Activated CD4-positive, alpha-beta T cell treated with anti-CD3 and anti-CD28 coated beads, Interleukin-2, amount 10 ng/mL, durations not matched to agents 7 days and 5 days (primary cell): ENCODE data around the gene MRPL11. TPM values are rescaled to one million over a fixed set of nuclear protein-coding genes. Genes with fewer than 3 reads are reported as not detected.

ENCODE experiments used
- CTCF ChIA-PET: fragments of 350-600 bp; sonication (Branson Sonifier 250); formaldehyde crosslinking; loops from one replicate; lab custom pipeline; 2021; ENCODE audit warnings: antibody characterized with exemption; lab: Charles Lee
- POLR2A ChIA-PET: fragments of 350-600 bp; sonication (Branson Sonifier 250); formaldehyde crosslinking; loops from one replicate; lab custom pipeline; 2021; ENCODE audit warnings: antibody characterized with exemption; lab: Charles Lee
- DNase-seq: peaks from one replicate; pipeline ENCODE4 v3.0.0-alpha.2; 2020
- H3K27ac Mint-ChIP-seq: one replicate; pipeline ENCODE4 v1.8.0; 2021; ENCODE audit warnings: mild to moderate bottlenecking, moderate library complexity, mixed read lengths
- H3K27me3 Mint-ChIP-seq: one replicate; pipeline ENCODE4 v1.8.0; 2021; ENCODE audit warnings: mixed read lengths
- H3K36me3 Mint-ChIP-seq: one replicate; pipeline ENCODE4 v1.8.0; 2021; ENCODE audit warnings: low read depth, mixed read lengths
- H3K4me1 Mint-ChIP-seq: one replicate; pipeline ENCODE4 v1.8.0; 2021; ENCODE audit warnings: mixed read lengths
- H3K4me3 Mint-ChIP-seq: one replicate; pipeline ENCODE4 v1.8.0; 2021; ENCODE audit warnings: mild to moderate bottlenecking, moderate library complexity, mixed read lengths
- H3K9me3 Mint-ChIP-seq: one replicate; pipeline ENCODE4 v1.8.0; 2021; ENCODE audit warnings: mixed read lengths
- total RNA-seq, 2 experiments: library from RNA; stranded (reverse); gene quantifications; one replicate each; pipeline ENCODE4 v1.2.3, GENCODE V29; 2021

Gene MRPL11
- total RNA-seq, 2 experiments from 2014 or later, result 72.4 to 76.4 TPM

DNA sequence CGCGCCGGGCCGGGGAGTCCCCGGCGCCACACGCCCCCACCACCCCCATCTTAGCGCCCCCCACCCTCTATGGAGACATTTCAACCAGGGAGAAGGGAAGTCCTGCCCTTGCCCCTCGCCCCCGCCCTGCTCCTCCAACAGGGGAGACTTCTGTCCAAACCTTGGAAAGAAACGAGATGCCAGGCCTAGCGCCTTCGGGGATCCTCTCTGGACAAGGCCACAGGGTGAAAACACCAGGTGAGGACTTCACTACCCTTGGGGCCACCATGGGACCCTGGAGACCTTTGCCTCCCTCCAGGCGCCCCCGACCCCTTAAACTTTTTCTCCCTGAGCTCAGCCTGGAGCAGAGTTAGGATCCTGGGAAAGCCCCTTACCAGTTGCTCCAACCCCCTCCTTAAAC lies 29.4 kb downstream of the MRPL11 start:
- Mint-ChIP-seq H3K9me3 (no peaks in the 10 kb centered on the region), H3K27ac (no peak overlapping the region), H3K36me3 (no peaks in the 10 kb centered on the region), H3K4me1 (peaks cover 3% of the 10 kb centered on the region), H3K4me3 (no peak overlapping the region), H3K27me3 (peaks cover 18% of the 10 kb centered on the region)
- ChIA-PET POLR2A (interaction anchor here (0.7 kb wide), 1 partner anchor 8 kb away, joined by 3 read pairs; no protein-coding TSS in a partner anchor), CTCF (interaction anchor here (0.7 to 4.2 kb wide), 25 partner anchors 8 to 506 kb away, joined by 3 to 28 read pairs (median 3); partner anchors contain the start of genes MRPL11, NPAS4, PELI3 and RBM4B)
- DNase-seq, result no peak

DNA sequence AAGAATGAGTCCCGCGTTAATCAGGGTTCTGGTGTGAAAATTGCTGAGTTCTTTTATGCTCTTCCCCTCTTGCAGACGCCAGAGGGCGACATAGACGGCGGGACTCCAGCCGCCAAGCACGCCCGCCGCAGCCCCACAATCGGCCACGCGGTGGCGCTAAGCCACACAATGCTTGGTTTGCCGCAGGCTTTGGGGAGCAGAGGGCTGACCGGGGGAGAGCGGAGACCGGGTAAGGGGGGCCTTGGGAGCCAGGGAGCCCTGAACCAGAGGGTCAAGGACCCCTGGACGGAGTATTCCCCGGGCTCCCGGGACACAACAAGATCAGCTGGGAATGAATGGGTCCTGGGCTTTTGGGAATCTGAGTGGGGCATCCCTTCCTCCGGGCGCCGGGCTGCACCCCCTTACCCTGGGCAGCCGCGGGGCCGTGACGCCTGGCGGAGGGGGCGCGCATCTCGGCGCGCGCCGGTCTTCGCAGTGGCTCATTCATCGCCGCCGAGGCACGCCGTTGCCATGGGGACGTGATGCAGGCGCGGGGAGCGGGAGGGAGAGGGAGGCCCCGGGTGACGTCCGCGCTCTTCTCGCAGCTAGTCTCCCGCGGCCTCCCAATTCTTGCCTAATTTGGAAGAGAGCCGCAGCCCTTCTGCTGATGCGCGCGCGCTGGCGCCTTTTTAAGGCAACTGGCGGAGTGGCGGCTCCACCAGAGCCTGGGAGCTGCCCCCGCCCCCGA lies 30.0 kb downstream of the MRPL11 start:
- H3K36me3 Mint-ChIP-seq, result no peaks in the 10 kb centered on the region
- H3K4me1 Mint-ChIP-seq, result peaks cover 3% of the 10 kb centered on the region
- DNase-seq, result peak; percentile 93
- peak overlapping the region; percentile 63 for H3K4me3 Mint-ChIP-seq
- peaks cover 17% of the 10 kb centered on the region for H3K27me3 Mint-ChIP-seq
- no peak overlapping the region for H3K27ac Mint-ChIP-seq
- no peaks in the 10 kb centered on the region for H3K9me3 Mint-ChIP-seq
- ChIA-PET POLR2A (interaction anchor here (0.7 kb wide), 1 partner anchor 8 kb away, joined by 3 read pairs; no protein-coding TSS in a partner anchor), CTCF (interaction anchor here (0.7 to 4.2 kb wide), 25 partner anchors 8 to 506 kb away, joined by 3 to 28 read pairs (median 3); partner anchors contain the start of genes MRPL11, NPAS4, PELI3 and RBM4B)

DNA sequence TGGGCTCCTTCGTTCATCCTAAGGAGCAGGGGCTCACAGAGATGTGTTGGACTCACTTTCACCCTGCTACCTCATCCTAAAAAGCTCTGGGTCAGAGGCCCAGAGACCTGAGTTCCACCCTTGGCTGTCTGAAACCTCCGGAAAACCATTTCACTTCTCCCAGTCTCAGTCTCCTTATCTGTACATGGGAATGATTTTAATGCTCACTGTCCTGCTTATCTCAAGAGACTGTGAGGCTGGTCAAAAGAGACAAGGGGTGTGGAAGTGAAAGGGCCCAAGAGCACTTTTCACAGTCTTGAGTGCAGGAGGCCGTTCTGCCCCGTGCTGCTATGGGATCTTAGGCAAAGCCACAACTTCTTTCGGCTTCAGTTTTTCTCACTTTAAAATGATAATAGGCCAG lies 31.0 kb downstream of the MRPL11 start:
- ChIA-PET CTCF (interaction anchor here (0.6 to 4.2 kb wide), 11 partner anchors 10 to 270 kb away, joined by 3 to 28 read pairs (median 5); partner anchors contain the start of genes MRPL11 and RBM4B), POLR2A (no interaction called here)
- H3K4me3 Mint-ChIP-seq, result no peak overlapping the region
- H3K36me3 Mint-ChIP-seq, result no peaks in the 10 kb centered on the region
- peaks cover 3% of the 10 kb centered on the region for H3K4me1 Mint-ChIP-seq
- peaks cover 20% of the 10 kb centered on the region for H3K27me3 Mint-ChIP-seq
- no peak for DNase-seq
- H3K27ac Mint-ChIP-seq, result no peak overlapping the region
- no peaks in the 10 kb centered on the region for H3K9me3 Mint-ChIP-seq

DNA sequence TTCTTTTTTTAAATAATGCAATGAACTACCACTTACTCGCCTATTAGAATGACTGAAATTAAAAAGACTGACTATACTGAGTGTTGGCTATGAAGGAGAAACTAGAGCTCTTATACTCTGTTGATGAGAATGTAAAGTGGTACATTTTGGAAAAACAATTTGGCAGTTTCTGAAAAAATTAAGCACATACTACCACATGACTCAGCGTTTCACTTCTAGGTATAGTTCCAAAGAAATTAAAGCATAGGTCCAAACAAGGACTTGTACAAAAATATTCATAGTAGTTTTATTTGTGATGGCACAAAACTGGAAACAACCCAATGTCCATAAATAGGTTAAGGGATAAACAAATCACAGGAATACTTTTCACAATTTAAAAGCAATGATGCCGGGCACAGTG lies 44.7 kb downstream of the MRPL11 start:
- ChIA-PET CTCF (no interaction called here), POLR2A (no interaction called here)
- no peaks in the 10 kb centered on the region for H3K9me3 Mint-ChIP-seq

DNA sequence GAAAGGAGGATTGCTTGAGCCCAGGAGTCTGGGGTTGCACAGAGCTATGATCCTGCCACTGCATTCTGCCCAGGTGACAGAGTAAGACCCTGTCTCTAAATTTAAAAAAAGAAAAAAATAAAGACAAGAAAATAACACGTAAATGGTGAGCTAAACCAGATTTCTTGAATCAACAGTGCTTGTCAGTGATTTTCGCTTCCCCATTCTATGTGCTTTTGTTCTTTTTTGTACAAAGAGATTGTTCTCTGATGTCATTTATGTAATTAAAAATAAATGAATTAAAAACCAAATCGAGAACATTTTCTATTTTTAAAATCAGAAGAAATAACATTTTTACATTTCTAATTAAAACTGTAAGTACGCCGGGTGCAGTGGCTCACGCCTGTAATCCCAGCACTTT lies 47.3 kb downstream of the MRPL11 start:
- CTCF ChIA-PET, result interaction anchor here (3.2 kb wide), 1 partner anchor 80 kb away, joined by 18 read pairs; no protein-coding TSS in a partner anchor
- H3K27ac Mint-ChIP-seq, result no peak overlapping the region
- H3K4me3 Mint-ChIP-seq, result no peak overlapping the region
- no peaks in the 10 kb centered on the region for H3K9me3 Mint-ChIP-seq
- no peak for DNase-seq
- POLR2A ChIA-PET, result interaction anchor here (0.6 kb wide), 1 partner anchor 1366 kb away, joined by 4 read pairs; no protein-coding TSS in a partner anchor
- no peaks in the 10 kb centered on the region for H3K36me3 Mint-ChIP-seq
- peaks cover 6% of the 10 kb centered on the region for H3K4me1 Mint-ChIP-seq
- H3K27me3 Mint-ChIP-seq, result peaks cover 5% of the 10 kb centered on the region

More for the DNA sequence above, 44.7 kb downstream of the MRPL11 start:
- Mint-ChIP-seq H3K27ac (no peak overlapping the region), H3K4me1 (peaks cover 2% of the 10 kb centered on the region), H3K4me3 (no peak overlapping the region), H3K27me3 (peaks cover 5% of the 10 kb centered on the region), H3K36me3 (no peaks in the 10 kb centered on the region)
- DNase-seq, result no peak

DNA sequence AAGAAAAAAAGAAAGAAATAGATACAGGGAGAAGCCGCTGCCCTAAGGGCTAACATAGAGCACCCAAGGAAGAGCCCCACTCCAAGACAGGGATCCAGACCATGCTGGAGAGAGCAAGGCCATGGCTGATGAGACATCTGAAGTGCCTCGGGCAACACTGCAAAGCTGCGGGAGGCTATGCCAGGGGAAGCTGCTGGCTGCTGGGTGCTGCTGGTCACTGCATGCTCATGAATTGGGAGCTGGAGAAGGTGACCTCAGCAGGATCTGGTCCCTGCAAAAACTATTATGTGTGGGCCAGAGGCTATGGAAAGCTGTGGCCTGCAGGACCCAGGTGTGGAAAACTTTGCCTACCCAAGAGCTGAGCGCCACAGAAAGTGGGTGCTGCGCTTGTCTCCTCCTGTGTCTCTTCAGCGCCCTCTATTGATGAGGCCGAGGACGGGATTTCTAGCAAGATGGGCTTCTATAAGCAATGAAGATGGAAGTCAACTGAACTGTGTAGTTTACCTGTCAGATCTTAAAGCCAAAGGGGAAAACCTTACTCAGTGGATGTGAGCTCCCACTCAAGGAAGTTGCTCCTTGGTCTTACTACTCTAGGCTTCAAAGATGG lies 49.8 kb downstream of the MRPL11 start:
- ChIA-PET POLR2A (interaction anchor here (0.6 kb wide), 1 partner anchor 100 kb away, joined by 5 read pairs; the partner anchor contains the start of gene YIF1A), CTCF (interaction anchor here (0.6 to 3.2 kb wide), 27 partner anchors 11 to 1089 kb away, joined by 3 to 18 read pairs (median 4); partner anchors contain the start of genes MRPL11 and SLC29A2)
- H3K4me3 Mint-ChIP-seq, result no peak overlapping the region

DNA sequence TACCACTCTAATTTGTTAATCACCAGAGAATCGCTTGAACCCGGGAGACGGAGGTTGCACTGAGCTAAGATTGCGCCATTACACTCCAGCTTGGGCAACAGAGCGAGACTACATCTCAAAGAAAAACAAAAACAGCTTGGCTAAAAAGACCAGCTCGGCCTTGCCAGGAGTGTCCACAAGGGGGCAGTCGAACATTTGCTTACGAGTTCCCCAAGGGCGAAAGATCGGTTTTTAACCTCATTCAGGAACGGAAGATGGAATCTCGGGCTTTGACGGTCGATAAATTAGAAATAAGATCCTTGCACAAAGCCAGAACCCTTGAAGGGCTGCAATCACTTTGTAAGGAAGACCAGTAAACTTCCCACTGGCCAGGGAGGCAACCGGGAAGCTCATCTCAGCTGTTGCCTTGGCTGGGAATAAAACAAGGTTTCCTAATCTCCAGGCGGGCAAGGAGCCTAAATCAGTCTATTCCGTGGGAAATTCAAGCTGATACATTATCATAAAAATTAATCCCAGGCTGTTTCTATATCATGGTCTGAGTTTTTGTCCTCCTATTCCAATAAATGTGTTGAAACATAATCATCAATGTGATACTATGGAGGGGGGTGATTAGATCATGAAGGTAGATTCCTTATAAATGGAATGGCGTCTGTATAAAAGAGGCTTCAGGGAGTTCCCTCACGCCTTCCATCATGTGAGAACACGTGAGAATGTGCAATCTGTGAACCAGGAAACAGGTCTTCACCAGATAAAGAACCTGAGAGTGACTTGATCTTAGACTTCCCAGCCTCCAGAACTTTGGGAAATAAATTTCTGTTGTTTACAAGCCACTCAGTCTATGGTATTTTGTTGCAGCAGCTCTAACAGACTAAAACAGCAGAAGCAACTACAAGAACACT lies 52.2 kb downstream of the MRPL11 start:
- CTCF ChIA-PET, result interaction anchor here (0.6 to 2.4 kb wide), 23 partner anchors 9 to 1172 kb away, joined by 3 to 13 read pairs (median 4); partner anchors contain the start of genes MRPL11 and YIF1A
- H3K4me1 Mint-ChIP-seq, result peaks cover 10% of the 10 kb centered on the region

More for the DNA sequence above, 49.8 kb downstream of the MRPL11 start:
- Mint-ChIP-seq H3K36me3 (no peaks in the 10 kb centered on the region), H3K27me3 (peaks cover 5% of the 10 kb centered on the region), H3K4me1 (peaks cover 10% of the 10 kb centered on the region), H3K9me3 (no peaks in the 10 kb centered on the region), H3K27ac (no peak overlapping the region)
- peak; percentile 87 for DNase-seq

More for the DNA sequence above, 52.2 kb downstream of the MRPL11 start:
- no peak overlapping the region for H3K27ac Mint-ChIP-seq
- peak; percentile 88 for DNase-seq
- POLR2A ChIA-PET, result interaction anchor here (0.6 kb wide), 1 partner anchor 244 kb away, joined by 4 read pairs; no protein-coding TSS in a partner anchor
- H3K27me3 Mint-ChIP-seq, result peaks cover 5% of the 10 kb centered on the region
- no peaks in the 10 kb centered on the region for H3K9me3 Mint-ChIP-seq
- no peak overlapping the region for H3K4me3 Mint-ChIP-seq
- H3K36me3 Mint-ChIP-seq, result no peaks in the 10 kb centered on the region

Other genes with a start within 250 kb of the MRPL11 start
- gene KLC2, start 181.1 kb downstream of the MRPL11 start, total RNA-seq, result 10 to 100 TPM; 32.1 to 38.5 TPM
- 100 to 1,000 TPM; 151 to 174 TPM for gene RAB1B, start 170.2 kb downstream of the MRPL11 start, total RNA-seq
- 1 to 10 TPM; 2.5 TPM for gene CNIH2, start 160.7 kb downstream of the MRPL11 start, total RNA-seq
- 10 to 100 TPM; 39.1 to 45.4 TPM for gene YIF1A, start 149.7 kb downstream of the MRPL11 start, total RNA-seq
- gene TMEM151A, start 147.0 kb downstream of the MRPL11 start, total RNA-seq, result not detected
- gene CD248, start 121.8 kb downstream of the MRPL11 start, total RNA-seq, result 1 to 10 TPM; 2.4 to 2.5 TPM
- 1 to 10 TPM; 1.1 to 1.6 TPM for gene RIN1, start 102.4 kb downstream of the MRPL11 start, total RNA-seq
- gene BRMS1, start 93.7 kb downstream of the MRPL11 start, total RNA-seq, result 10 to 100 TPM; 47.4 to 48.0 TPM
- 1 to 10 TPM; 8.5 to 9.4 TPM for gene B4GAT1, start 91.2 kb downstream of the MRPL11 start, total RNA-seq
- 1 to 10 TPM; 8.3 to 8.9 TPM for gene SLC29A2, start 67.1 kb downstream of the MRPL11 start, total RNA-seq
- under 1 TPM; 0.27 to 0.52 TPM for gene NPAS4, start 17.8 kb downstream of the MRPL11 start, total RNA-seq
- 1 to 10 TPM; 6.7 to 7.2 TPM for gene PELI3, start 28.1 kb upstream of the MRPL11 start, total RNA-seq
- gene DPP3, start 41.6 kb upstream of the MRPL11 start, total RNA-seq, result 10 to 100 TPM; 78.4 to 82.3 TPM
- 10 to 100 TPM; 13.3 to 17.4 TPM for gene BBS1, start 71.8 kb upstream of the MRPL11 start, total RNA-seq
- 10 to 100 TPM; 16.8 to 16.9 TPM for gene ZDHHC24, start 107.2 kb upstream of the MRPL11 start, total RNA-seq
- gene ACTN3, start 108.1 kb upstream of the MRPL11 start, total RNA-seq, result under 1 TPM in 1 of 2 experiments, not detected in 1; 0.23 TPM
- 1 to 10 TPM; 3.5 to 3.9 TPM for gene CTSF, start 129.8 kb upstream of the MRPL11 start, total RNA-seq
- gene CCDC87, start 154.2 kb upstream of the MRPL11 start, total RNA-seq, result under 1 TPM in 1 of 2 experiments, not detected in 1; 0.08 TPM
- gene CCS, start 154.3 kb upstream of the MRPL11 start, total RNA-seq, result 10 to 100 TPM; 28.8 to 32.6 TPM
- gene RBM14, start 177.8 kb upstream of the MRPL11 start, total RNA-seq, result 100 to 1,000 TPM; 124 to 140 TPM
- gene RBM4, start 199.9 kb upstream of the MRPL11 start, total RNA-seq, result 100 to 1,000 TPM; 124 to 137 TPM
- 10 to 100 TPM; 18.1 to 20.4 TPM for gene RBM4B, start 239.0 kb upstream of the MRPL11 start, total RNA-seq